H9 (cell line): Measurements from ENCODE around the gene TTLL9. TPM values are rescaled to one million over a fixed set of nuclear protein-coding genes. Genes with fewer than 3 reads are reported as not detected.

Source experiments
- DNase-seq: peaks from one replicate; pipeline ENCODE4 v3.0.0-alpha.2; 2017
- H2AFZ ChIP-seq: one replicate; pipeline ENCODE4 v1.6.1; 2013; ENCODE audit warnings: mild to moderate bottlenecking, low read length, control low read depth, moderate library complexity
- H2AK5ac ChIP-seq: 2 replicates; pipeline ENCODE4 v1.6.1; 2013; ENCODE audit warnings: low read length, control low read depth, mixed read lengths; ENCODE audit not compliant: insufficient read length
- H2BK120ac ChIP-seq: one replicate; pipeline ENCODE4 v1.6.1; 2013; ENCODE audit warnings: low read depth, mild to moderate bottlenecking, low read length, control low read depth, inconsistent platforms; ENCODE audit not compliant: poor library complexity, severe bottlenecking
- H2BK12ac ChIP-seq: 2 replicates; pipeline ENCODE4 v1.6.1; 2013; ENCODE audit warnings: low read length, control low read depth, mixed read lengths, low read depth; ENCODE audit not compliant: insufficient read length
- H2BK15ac ChIP-seq: 2 replicates; pipeline ENCODE4 v1.6.1; 2013; ENCODE audit warnings: low read depth, low read length, control low read depth
- H2BK20ac ChIP-seq: one replicate; pipeline ENCODE4 v1.6.1; 2013; ENCODE audit warnings: low read depth, mild to moderate bottlenecking, low read length, control low read depth, inconsistent platforms; ENCODE audit not compliant: poor library complexity, severe bottlenecking
- H2BK5ac ChIP-seq: 2 replicates; pipeline ENCODE4 v1.6.1; 2013; ENCODE audit warnings: low read length, control low read depth, mixed read lengths; ENCODE audit not compliant: insufficient read length
- H3K14ac ChIP-seq: 2 replicates; pipeline ENCODE4 v1.6.1; 2013; ENCODE audit warnings: low read length, control low read depth; ENCODE audit not compliant: insufficient read depth
- H3K18ac ChIP-seq: 2 replicates; pipeline ENCODE4 v1.6.1; 2013; ENCODE audit warnings: low read depth, mild to moderate bottlenecking, mixed read lengths, low read length, control low read depth; ENCODE audit not compliant: insufficient read length
- H3K23ac ChIP-seq: 2 replicates; pipeline ENCODE4 v1.6.1; 2013; ENCODE audit warnings: low read length, control low read depth, mixed read lengths, low read depth; ENCODE audit not compliant: insufficient read length
- H3K23me2 ChIP-seq: 2 replicates; pipeline ENCODE4 v1.6.1; 2013; ENCODE audit warnings: low read depth, mild to moderate bottlenecking, mixed read lengths, low read length, control low read depth; ENCODE audit not compliant: insufficient read length, poor library complexity, severe bottlenecking
- H3K27ac ChIP-seq: 2 replicates; pipeline ENCODE4 v1.5.1; 2013; ENCODE audit warnings: low read length, control low read depth, mixed read lengths, low read depth; ENCODE audit not compliant: insufficient read length
- H3K27me3 ChIP-seq: 2 replicates; pipeline ENCODE4 v1.6.1; 2013; ENCODE audit warnings: low read length, control low read depth, inconsistent platforms; ENCODE audit not compliant: insufficient read depth
- H3K4ac ChIP-seq: 2 replicates; pipeline ENCODE4 v1.6.1; 2013; ENCODE audit warnings: low read depth, mild to moderate bottlenecking, control low read depth, inconsistent platforms, low read length, moderate library complexity
- H3K4me1 ChIP-seq: 2 replicates; pipeline ENCODE4 v1.6.1; 2013; ENCODE audit warnings: low read length, control low read depth, inconsistent platforms; ENCODE audit not compliant: insufficient read depth
- H3K4me2 ChIP-seq: 2 replicates; pipeline ENCODE4 v1.6.1; 2013; ENCODE audit warnings: low read length, control low read depth, mixed read lengths; ENCODE audit not compliant: insufficient read length, insufficient read depth
- H3K56ac ChIP-seq: 2 replicates; pipeline ENCODE4 v1.6.1; 2013; ENCODE audit warnings: low read depth, mild to moderate bottlenecking, mixed read lengths, low read length, control low read depth; ENCODE audit not compliant: insufficient read length
- H3K79me1 ChIP-seq: 2 replicates; pipeline ENCODE4 v1.6.1; 2013; ENCODE audit warnings: low read depth, mild to moderate bottlenecking, moderate library complexity, low read length, control low read depth, inconsistent platforms; ENCODE audit not compliant: insufficient read depth, poor library complexity, severe bottlenecking
- H3K79me2 ChIP-seq: 2 replicates; pipeline ENCODE4 v1.6.1; 2013; ENCODE audit warnings: low read length, control low read depth, inconsistent platforms; ENCODE audit not compliant: insufficient read depth
- H3K9ac ChIP-seq: 2 replicates; pipeline ENCODE4 v1.6.1; 2013; ENCODE audit warnings: low read length, control low read depth, mixed read lengths; ENCODE audit not compliant: insufficient read length; ENCODE audit errors: extremely low read depth
- H3K9me3 ChIP-seq: one replicate; pipeline ENCODE4 v1.6.1; 2013; ENCODE audit warnings: low read depth, low read length, inconsistent platforms; ENCODE audit not compliant: control insufficient read depth
- H3T11ph ChIP-seq: one replicate; pipeline ENCODE4 v1.6.1; 2013; ENCODE audit warnings: mild to moderate bottlenecking, low read length, control low read depth, inconsistent platforms
- H4K20me1 ChIP-seq: one replicate; pipeline ENCODE4 v1.6.1; 2013; ENCODE audit not compliant: control insufficient read depth, insufficient read length, insufficient read depth
- H4K5ac ChIP-seq: 2 replicates; pipeline ENCODE4 v1.6.1; 2013; ENCODE audit warnings: low read depth, mild to moderate bottlenecking, mixed read lengths, low read length, control low read depth; ENCODE audit not compliant: insufficient read length
- H4K8ac ChIP-seq: replicated peaks from 2 replicates; pipeline ENCODE4 v1.6.1; 2013; ENCODE audit warnings: low read length, control low read depth, mixed read lengths, low read depth; ENCODE audit not compliant: insufficient read length
- H4K91ac ChIP-seq: 2 replicates; pipeline ENCODE4 v1.6.1; 2013; ENCODE audit warnings: low read depth, mild to moderate bottlenecking, moderate library complexity, mixed read lengths, low read length, control low read depth; ENCODE audit not compliant: insufficient read length
- H3K27ac Mint-ChIP-seq, 3 experiments: 2 replicates in 2 of 3; 3 replicates in 1 of 3; pipeline ENCODE4 v1.8.0; 2020 to 2021; ENCODE audit warnings: mixed read lengths in 3 of 3, mild to moderate bottlenecking in 1 of 3, moderate library complexity in 1 of 3
- H3K27me3 Mint-ChIP-seq: 2 replicates; pipeline ENCODE4 v1.8.0; 2021; ENCODE audit warnings: low read depth, mild to moderate bottlenecking, moderate library complexity, mixed read lengths
- H3K36me3 Mint-ChIP-seq, 3 experiments: 2 replicates in 2 of 3; 3 replicates in 1 of 3; pipeline ENCODE4 v1.8.0; 2020 to 2021; ENCODE audit warnings: low read depth in 3 of 3, mixed read lengths in 3 of 3; ENCODE audit not compliant: insufficient read depth in 1 of 3
- H3K4me1 Mint-ChIP-seq, 2 experiments: 2 replicates each; pipeline ENCODE4 v1.8.0; 2020; ENCODE audit warnings: mixed read lengths in 2 of 2
- H3K4me3 Mint-ChIP-seq, 2 experiments: 2 replicates in 1 of 2; 3 replicates in 1 of 2; pipeline ENCODE4 v1.8.0; 2020 to 2021; ENCODE audit warnings: mild to moderate bottlenecking in 2 of 2, mixed read lengths in 2 of 2, moderate library complexity in 1 of 2
- H3K9me3 Mint-ChIP-seq, 2 experiments: 2 replicates in 1 of 2; 3 replicates in 1 of 2; pipeline ENCODE4 v1.8.0; 2020; ENCODE audit warnings: mild to moderate bottlenecking in 2 of 2, mixed read lengths in 2 of 2, moderate library complexity in 1 of 2
- CTCF ChIP-seq: fragments of 200-600 bp; sonication (generic); conservative IDR thresholded peaks from 3 replicates; pipeline ENCODE4 v1.8.0; 2021; ENCODE audit warnings: antibody characterized with exemption, mild to moderate bottlenecking
- WGBS: extraction: QIAGEN DNeasy Blood & Tissue Kit; methylation state at CpG from one replicate; pipeline ENCODE4 v1.1.7; 2013; ENCODE audit warnings: missing lambda C conversion rate, low lambda C conversion rate, mixed read lengths; ENCODE audit not compliant: insufficient read length; ENCODE audit errors: extremely low coverage; 5-methylcytosine and 5-hydroxymethylcytosine counted together
- total RNA-seq: library from RNA; stranded (reverse); gene quantifications from 2 replicates; pipeline ENCODE4 v1.2.1, GENCODE V29; 2021

Gene TTLL9
- total RNA-seq, 1 experiment from 2014 or later = 0.20 TPM

- no CpG with 5 or more reads among the region's 4 CpGs for WGBS
- no peak overlapping the region for H3K9ac ChIP-seq
- H2BK20ac ChIP-seq = no peak overlapping the region
- H3K27me3 ChIP-seq = no peaks in the 10 kb centered on the region
- Mint-ChIP-seq H3K4me3 (no peak overlapping the region), H3K9me3 (peaks cover 0 to 7% of the 10 kb centered on the region in 2 experiments; a peak in 1 of 5 replicates), H3K27me3 (peaks cover 2% of the 10 kb centered on the region), H3K27ac (no peak overlapping the region), H3K36me3 (peaks cover 0 to 3% (median 0%) of the 10 kb centered on the region in 3 experiments; a peak in 1 of 7 replicates), H3K4me1 (peaks cover 52 to 58% of the 10 kb centered on the region in 2 experiments)
- H4K8ac ChIP-seq = no peak overlapping the region
- no peaks in the 10 kb centered on the region for H3K79me2 ChIP-seq
- H3T11ph ChIP-seq = no peak overlapping the region
- H3K9me3 ChIP-seq = no peaks in the 10 kb centered on the region
- H2AFZ ChIP-seq = no peak overlapping the region
- no peak overlapping the region for H3K14ac ChIP-seq
- no peaks in the 10 kb centered on the region for H3K23me2 ChIP-seq
- H4K20me1 ChIP-seq = no peaks in the 10 kb centered on the region
- no peak for DNase-seq
- H3K4me1 ChIP-seq = no peaks in the 10 kb centered on the region; the same call in 1 of the 2 replicates
- no peak overlapping the region for H2BK5ac ChIP-seq
- no peak overlapping the region for H3K23ac ChIP-seq
- no peak overlapping the region for H3K4me2 ChIP-seq
- H3K4ac ChIP-seq = no peak overlapping the region
- no peak overlapping the region for H2BK12ac ChIP-seq
- TF ChIP-seq CTCF = no peak
- H2BK15ac ChIP-seq = no peak overlapping the region
- H4K91ac ChIP-seq = no peak overlapping the region
- H2AK5ac ChIP-seq = no peak overlapping the region
- no peaks in the 10 kb centered on the region for H3K79me1 ChIP-seq
- H3K27ac ChIP-seq = no peak overlapping the region
- H2BK120ac ChIP-seq = no peak overlapping the region
- H4K5ac ChIP-seq = no peak overlapping the region
- no peak overlapping the region for H3K56ac ChIP-seq
- no peak overlapping the region for H3K18ac ChIP-seq
Observed at GRCh38 chr20:31922181-31922580, 51.7 kb downstream of the TTLL9 start.
